ENCODE measurements around the gene RIBC2. TPM values are rescaled to one million over a fixed set of nuclear protein-coding genes. Genes with fewer than 3 reads are reported as not detected.

Gene RIBC2
- total and polyA plus RNA-seq, 4 donors, result 0.25 to 1.5 TPM; not detected in 2

DNA sequence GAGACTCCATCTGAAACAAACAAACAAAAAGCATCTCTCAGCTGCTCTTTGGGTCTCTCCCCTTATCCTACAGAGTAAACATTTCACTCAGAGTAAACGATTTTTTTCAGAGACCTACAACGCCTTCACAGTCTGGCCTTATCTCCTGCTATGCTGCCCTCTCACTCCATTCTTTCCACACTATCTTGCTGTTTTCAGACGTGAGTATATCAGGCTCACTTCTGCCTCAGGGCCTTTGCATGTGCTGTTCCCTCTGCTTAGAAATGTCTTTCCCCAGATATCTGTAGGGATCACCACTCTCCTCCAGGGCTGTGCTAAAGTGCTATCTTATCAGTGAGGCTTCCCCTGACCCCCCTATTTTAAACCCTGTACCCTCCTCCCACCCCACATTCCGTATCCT is 6.5 kb downstream of the RIBC2 start:
- Histone ChIP-seq H3K4me1 (ENCODE audit: control insufficient read depth in 4 of 4, insufficient read depth in 4 of 4, low read length in 3 of 4) (no peaks in the 10 kb centered on the region), H3K9ac (ENCODE audit: low read depth in 1 of 2, low read length in 2 of 2) (no peak overlapping the region), H3K4me3 (ENCODE audit: low read depth in 1 of 3, low read length in 3 of 3) (no peak overlapping the region), H3K9me3 (ENCODE audit: control insufficient read depth in 4 of 4, low read length in 3 of 4) (no peaks in the 10 kb centered on the region), H3K27me3 (ENCODE audit: control insufficient read depth in 4 of 4, insufficient read depth in 4 of 4, low read length in 3 of 4) (peaks cover 0 to 3% (median 0%) of the 10 kb centered on the region in 4 donors), H3K36me3 (ENCODE audit: control insufficient read depth in 4 of 4, insufficient read depth in 3 of 4, low read depth in 1 of 4, low read length in 3 of 4) (no peaks in the 10 kb centered on the region), H3K27ac (ENCODE audit: low read depth in 1 of 2, low read length in 2 of 2) (no peak overlapping the region)
- TF ChIP-seq HNF4G (IDR thresholded peaks at IDR 0.05) (no peak), GABPA (IDR thresholded peaks at IDR 0.05 in 1 of 2, conservative IDR thresholded peaks at IDR 0.05 in 1 of 2) (no peak), EGR1 (IDR thresholded peaks at IDR 0.05; ENCODE audit: low read depth in 2 of 2) (no peak), JUND (IDR thresholded peaks at IDR 0.05) (no peak), RXRA (IDR thresholded peaks at IDR 0.05) (no peak), TAF1 (conservative IDR thresholded peaks at IDR 0.05) (no peak), FOXA1 (IDR thresholded peaks at IDR 0.05) (no peak), HNF4A (conservative IDR thresholded peaks at IDR 0.05) (no peak), FOXA2 (IDR thresholded peaks at IDR 0.05) (no peak), SP1 (IDR thresholded peaks at IDR 0.05) (no peak), RAD21 (IDR thresholded peaks at IDR 0.05) (no peak)
- TF ChIP-seq, protein P1, sequence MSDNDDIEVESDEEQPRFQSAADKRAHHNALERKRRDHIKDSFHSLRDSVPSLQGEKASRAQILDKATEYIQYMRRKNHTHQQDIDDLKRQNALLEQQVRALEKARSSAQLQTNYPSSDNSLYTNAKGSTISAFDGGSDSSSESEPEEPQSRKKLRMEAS (IDR thresholded peaks at IDR 0.05), result no peak
- TF ChIP-seq, protein P2, sequence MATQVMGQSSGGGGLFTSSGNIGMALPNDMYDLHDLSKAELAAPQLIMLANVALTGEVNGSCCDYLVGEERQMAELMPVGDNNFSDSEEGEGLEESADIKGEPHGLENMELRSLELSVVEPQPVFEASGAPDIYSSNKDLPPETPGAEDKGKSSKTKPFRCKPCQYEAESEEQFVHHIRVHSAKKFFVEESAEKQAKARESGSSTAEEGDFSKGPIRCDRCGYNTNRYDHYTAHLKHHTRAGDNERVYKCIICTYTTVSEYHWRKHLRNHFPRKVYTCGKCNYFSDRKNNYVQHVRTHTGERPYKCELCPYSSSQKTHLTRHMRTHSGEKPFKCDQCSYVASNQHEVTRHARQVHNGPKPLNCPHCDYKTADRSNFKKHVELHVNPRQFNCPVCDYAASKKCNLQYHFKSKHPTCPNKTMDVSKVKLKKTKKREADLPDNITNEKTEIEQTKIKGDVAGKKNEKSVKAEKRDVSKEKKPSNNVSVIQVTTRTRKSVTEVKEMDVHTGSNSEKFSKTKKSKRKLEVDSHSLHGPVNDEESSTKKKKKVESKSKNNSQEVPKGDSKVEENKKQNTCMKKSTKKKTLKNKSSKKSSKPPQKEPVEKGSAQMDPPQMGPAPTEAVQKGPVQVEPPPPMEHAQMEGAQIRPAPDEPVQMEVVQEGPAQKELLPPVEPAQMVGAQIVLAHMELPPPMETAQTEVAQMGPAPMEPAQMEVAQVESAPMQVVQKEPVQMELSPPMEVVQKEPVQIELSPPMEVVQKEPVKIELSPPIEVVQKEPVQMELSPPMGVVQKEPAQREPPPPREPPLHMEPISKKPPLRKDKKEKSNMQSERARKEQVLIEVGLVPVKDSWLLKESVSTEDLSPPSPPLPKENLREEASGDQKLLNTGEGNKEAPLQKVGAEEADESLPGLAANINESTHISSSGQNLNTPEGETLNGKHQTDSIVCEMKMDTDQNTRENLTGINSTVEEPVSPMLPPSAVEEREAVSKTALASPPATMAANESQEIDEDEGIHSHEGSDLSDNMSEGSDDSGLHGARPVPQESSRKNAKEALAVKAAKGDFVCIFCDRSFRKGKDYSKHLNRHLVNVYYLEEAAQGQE (IDR thresholded peaks at IDR 0.05), result no peak
- TF ChIP-seq, protein P3, sequence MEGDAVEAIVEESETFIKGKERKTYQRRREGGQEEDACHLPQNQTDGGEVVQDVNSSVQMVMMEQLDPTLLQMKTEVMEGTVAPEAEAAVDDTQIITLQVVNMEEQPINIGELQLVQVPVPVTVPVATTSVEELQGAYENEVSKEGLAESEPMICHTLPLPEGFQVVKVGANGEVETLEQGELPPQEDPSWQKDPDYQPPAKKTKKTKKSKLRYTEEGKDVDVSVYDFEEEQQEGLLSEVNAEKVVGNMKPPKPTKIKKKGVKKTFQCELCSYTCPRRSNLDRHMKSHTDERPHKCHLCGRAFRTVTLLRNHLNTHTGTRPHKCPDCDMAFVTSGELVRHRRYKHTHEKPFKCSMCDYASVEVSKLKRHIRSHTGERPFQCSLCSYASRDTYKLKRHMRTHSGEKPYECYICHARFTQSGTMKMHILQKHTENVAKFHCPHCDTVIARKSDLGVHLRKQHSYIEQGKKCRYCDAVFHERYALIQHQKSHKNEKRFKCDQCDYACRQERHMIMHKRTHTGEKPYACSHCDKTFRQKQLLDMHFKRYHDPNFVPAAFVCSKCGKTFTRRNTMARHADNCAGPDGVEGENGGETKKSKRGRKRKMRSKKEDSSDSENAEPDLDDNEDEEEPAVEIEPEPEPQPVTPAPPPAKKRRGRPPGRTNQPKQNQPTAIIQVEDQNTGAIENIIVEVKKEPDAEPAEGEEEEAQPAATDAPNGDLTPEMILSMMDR (IDR thresholded peaks at IDR 0.05; ENCODE audit: low read depth, low read length, missing input control), result no peak
- TF ChIP-seq, protein P4, sequence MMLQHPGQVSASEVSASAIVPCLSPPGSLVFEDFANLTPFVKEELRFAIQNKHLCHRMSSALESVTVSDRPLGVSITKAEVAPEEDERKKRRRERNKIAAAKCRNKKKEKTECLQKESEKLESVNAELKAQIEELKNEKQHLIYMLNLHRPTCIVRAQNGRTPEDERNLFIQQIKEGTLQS (IDR thresholded peaks at IDR 0.05), result no peak
- TF ChIP-seq, protein P5, sequence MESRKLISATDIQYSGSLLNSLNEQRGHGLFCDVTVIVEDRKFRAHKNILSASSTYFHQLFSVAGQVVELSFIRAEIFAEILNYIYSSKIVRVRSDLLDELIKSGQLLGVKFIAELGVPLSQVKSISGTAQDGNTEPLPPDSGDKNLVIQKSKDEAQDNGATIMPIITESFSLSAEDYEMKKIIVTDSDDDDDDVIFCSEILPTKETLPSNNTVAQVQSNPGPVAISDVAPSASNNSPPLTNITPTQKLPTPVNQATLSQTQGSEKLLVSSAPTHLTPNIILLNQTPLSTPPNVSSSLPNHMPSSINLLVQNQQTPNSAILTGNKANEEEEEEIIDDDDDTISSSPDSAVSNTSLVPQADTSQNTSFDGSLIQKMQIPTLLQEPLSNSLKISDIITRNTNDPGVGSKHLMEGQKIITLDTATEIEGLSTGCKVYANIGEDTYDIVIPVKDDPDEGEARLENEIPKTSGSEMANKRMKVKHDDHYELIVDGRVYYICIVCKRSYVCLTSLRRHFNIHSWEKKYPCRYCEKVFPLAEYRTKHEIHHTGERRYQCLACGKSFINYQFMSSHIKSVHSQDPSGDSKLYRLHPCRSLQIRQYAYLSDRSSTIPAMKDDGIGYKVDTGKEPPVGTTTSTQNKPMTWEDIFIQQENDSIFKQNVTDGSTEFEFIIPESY (IDR thresholded peaks at IDR 0.05), result no peak
- 80% methylated on average over 4 of the region's 4 CpGs for WGBS
- DNase-seq (ENCODE audit: low spot score), result no peak

DNA sequence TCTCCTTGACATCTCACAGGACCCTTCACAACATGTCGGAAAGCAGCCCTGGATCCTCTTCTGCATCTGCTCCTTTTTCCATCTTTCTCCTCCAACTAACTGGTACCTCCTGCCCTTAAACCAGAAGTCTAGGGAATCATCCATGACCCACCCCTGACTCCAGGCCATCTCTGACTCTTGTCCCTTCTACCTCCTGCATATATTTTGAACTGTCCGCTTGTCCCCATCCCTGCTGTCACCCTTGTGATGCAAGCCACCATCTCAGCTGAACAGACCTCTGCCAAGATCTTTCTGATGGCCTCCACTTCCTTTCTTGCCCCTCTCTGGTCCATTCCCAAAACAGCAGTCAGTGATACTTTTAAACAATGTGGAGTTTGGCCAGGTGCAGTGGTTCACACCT is 7.0 kb downstream of the RIBC2 start:
- 98% methylated on average over 2 of the region's 2 CpGs for WGBS
- no peak for DNase-seq (ENCODE audit: low spot score)
- H3K4me1 ChIP-seq (ENCODE audit: control insufficient read depth in 4 of 4, insufficient read depth in 4 of 4, low read length in 3 of 4), result no peaks in the 10 kb centered on the region
- TF ChIP-seq, protein P1 (IDR thresholded peaks at IDR 0.05), result no peak
- TF ChIP-seq TAF1 (conservative IDR thresholded peaks at IDR 0.05) (no peak), FOXA2 (IDR thresholded peaks at IDR 0.05) (no peak), HNF4A (conservative IDR thresholded peaks at IDR 0.05) (no peak), GABPA (IDR thresholded peaks at IDR 0.05 in 1 of 2, conservative IDR thresholded peaks at IDR 0.05 in 1 of 2) (no peak), JUND (IDR thresholded peaks at IDR 0.05) (no peak), FOXA1 (IDR thresholded peaks at IDR 0.05) (no peak), YY1 (IDR thresholded peaks at IDR 0.05) (no peak), RXRA (IDR thresholded peaks at IDR 0.05) (no peak), EGR1 (IDR thresholded peaks at IDR 0.05; ENCODE audit: low read depth in 2 of 2) (no peak)
- TF ChIP-seq, protein P3 (IDR thresholded peaks at IDR 0.05; ENCODE audit: low read depth, low read length, missing input control), result no peak
- TF ChIP-seq, protein P2 (IDR thresholded peaks at IDR 0.05), result no peak

More for the DNA sequence above, 7.0 kb downstream of the RIBC2 start:
- Histone ChIP-seq H3K4me3 (ENCODE audit: low read depth in 1 of 3, low read length in 3 of 3) (no peak overlapping the region), H3K9me3 (ENCODE audit: control insufficient read depth in 4 of 4, low read length in 3 of 4) (no peaks in the 10 kb centered on the region), H3K36me3 (ENCODE audit: control insufficient read depth in 4 of 4, insufficient read depth in 3 of 4, low read depth in 1 of 4, low read length in 3 of 4) (no peaks in the 10 kb centered on the region), H3K27me3 (ENCODE audit: control insufficient read depth in 4 of 4, insufficient read depth in 4 of 4, low read length in 3 of 4) (peaks cover 0 to 3% (median 0%) of the 10 kb centered on the region in 4 donors), H3K9ac (ENCODE audit: low read depth in 1 of 2, low read length in 2 of 2) (no peak overlapping the region), H3K27ac (ENCODE audit: low read depth in 1 of 2, low read length in 2 of 2) (no peak overlapping the region)
